Raji (cell line): Measurements from ENCODE around the gene DCAF12.

Source experiments
- POLR2A ChIP-seq: IDR thresholded peaks from 2 replicates; pipeline ENCODE4 v1.6.1; 2011; ENCODE audit warnings: low read depth, low read length, control low read depth; ENCODE audit not compliant: insufficient read depth

The DCAF12 gene

GRCh38 chr9:34093578-34093977, 32.9 kb downstream of the DCAF12 start:
- TF ChIP-seq POLR2A: no peak

DNA sequence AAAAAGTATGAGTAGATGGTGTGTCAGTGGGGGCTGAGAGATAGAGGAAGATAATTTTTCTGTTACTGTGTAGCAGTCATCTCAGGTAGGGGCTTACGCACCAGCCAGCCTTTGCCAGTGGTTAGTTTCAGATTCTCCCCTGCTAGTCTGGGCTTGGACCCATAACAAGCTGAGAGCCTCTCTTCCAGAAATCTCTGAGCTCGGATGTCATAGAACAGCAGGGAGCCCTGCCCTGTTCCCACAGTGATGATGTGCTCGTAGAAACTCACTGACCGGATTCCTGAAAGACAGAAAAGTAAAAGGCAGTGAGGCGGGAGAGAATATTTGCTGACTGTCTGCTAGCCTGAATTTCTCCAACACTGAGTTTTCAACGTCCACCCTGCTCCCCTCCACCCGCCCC, 37.2 kb downstream of the DCAF12 start:
- no peak for TF ChIP-seq POLR2A

GRCh38 chr9:34087370-34087769, 39.1 kb downstream of the DCAF12 start:
- TF ChIP-seq POLR2A: no peak

DNA sequence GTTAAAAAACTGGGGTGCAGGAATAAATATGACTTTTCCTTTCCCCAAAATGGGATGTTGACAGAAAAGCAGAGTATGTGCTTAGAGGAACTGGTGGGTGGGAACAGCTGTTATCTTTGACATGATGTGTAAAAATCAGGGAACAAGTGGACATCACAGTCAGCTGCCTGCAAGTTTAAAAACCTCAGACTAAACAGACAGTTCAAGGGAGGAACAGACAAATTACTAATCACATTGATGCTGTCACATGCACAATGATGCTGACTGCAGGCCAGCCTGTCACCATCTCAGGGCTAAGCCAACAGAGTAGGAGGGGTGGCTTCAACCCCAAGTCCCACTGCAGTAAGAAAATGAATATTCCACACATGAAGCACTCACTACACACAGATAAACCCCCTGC, 39.6 kb downstream of the DCAF12 start:
- TF ChIP-seq POLR2A: no peak

DNA sequence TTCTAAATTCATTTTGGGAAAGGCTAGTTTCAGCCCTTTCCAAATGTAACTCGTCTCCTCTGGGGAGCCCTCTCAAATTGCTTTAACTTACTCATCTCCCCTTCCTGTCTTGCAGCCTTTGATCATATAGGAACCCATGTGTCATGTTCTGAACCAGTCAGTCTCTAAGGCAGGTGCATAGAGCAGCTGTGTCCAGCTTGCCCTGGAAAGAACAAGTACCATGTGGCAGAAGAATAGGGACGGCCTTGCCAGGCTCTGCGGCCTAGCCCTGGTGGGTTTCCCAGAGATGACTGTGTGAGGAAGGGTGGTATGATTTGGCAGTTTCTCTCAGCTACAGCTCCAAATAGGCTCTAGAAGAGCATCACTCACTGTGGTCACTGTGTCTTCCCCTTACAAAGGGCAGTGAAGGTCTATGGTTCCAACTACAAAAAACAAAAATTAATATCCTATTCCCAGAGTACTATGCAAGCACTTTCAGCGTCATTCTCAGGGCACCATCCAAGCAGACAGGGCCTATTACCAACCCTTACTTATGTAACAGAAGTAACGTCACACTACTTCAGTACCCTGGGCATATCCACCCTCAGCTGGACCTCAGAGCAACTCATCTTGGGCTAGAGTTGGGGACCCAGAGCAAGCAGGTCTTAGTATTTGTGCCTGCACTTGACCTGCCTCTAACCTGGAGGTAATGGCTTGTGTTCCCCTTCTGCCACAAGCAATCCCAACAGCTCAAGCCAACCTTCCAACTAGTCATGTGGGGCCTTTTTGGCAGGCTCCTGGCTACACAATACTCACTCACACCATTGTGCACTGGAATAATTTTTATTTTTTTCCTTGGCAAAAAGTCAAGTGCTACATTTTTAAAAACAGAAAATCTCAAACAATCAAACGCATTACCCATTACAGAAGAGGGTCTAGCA, 40.7 kb downstream of the DCAF12 start:
- TF ChIP-seq POLR2A: no peak

DNA sequence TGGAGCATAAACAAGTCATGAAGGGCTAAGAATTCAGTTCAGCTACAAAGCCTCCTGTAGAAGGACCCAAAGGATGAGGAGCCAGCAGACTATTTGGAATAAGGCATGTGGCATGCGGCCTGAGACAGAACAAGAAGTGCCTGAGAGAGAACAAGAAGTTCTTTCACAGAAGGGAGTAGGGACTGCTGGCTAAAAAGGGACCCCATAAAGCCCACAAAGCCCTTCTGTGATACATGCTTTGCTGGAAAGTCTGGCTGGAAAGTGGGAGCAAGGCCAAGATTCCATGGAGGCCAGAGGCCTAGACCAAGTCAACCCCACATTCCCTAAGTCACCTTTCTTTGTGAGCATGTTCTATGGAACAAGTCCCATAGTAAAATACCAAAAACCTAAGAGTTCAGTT, 41.9 kb downstream of the DCAF12 start:
- TF ChIP-seq POLR2A: no peak

DNA sequence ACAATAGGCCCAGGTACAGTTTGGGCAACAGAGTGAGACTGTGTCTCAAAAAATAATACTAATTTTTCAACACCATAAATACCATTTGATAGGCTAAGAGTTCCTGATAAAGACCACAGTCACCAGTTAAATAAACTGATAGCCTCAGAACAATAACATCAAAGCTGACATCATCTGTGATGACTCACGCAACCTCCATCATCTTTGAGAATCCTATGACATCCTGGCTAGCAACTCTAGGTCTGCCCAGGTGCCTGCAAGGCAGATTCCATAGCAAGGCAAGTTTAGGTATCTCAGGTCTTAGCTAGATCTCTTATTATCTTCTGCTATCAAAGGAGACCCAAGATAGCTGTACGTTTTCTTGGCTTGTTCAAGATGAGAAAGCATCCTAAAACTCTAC, 47.3 kb downstream of the DCAF12 start:
- TF ChIP-seq POLR2A: no peak

- TF ChIP-seq POLR2A: no peak
These were observed 53.5 kb downstream of the DCAF12 start for GRCh38 chr9:34072868-34073590.

DNA sequence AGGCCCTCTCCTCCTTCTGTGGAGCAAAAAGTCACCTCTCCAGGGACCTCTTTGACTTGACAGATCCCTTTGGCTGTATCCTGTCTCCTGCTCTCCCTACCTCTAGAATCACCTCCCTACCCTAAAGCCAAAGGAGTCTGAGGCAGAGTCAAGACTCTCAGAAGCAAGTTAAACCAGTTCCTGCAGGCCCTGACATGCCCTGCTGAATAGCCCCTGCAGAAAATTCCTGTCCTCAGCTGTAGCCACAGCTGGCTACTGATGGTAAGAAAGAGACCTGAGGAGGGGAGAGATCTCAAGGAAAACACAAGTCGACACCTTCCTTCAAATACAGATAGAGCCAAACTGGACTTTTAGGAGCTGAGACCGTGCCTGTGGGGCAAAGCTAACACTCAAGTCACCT, 54.1 kb downstream of the DCAF12 start:
- TF ChIP-seq POLR2A: no peak

DNA sequence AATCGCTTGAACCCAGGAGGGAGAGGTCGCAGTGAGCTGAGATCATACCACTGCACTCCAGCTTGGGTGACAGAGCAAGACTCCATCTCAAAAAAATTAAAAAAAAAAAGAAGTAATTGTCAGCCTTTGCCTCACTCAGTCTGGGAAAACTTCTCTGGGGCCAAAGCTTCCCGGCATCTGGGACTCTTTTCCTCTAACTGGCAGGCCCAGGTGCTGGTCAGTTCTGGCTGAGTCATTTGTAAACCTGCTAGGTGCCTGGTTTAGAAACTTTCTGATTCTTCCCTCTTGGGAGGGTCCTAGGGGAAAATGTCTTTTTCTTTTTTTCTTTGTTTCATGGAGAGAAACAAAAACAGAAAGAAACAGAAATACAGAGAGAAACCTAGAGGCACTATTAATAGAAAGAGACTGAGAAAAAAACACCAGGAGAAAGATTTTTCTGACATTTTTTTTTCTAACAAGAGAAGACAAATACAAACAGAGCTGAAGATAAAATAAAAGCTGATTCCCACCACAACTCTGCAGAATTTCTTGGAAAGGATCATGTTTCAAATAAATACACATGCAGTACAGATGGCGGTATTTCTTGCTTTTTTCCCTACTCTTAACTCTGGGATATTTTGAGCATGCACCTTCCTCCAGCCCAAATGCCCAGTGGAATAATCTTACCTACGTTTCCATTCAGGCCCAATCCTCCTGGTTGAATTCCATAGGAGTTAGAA, 55.7 kb downstream of the DCAF12 start:
- TF ChIP-seq POLR2A: no peak

DNA sequence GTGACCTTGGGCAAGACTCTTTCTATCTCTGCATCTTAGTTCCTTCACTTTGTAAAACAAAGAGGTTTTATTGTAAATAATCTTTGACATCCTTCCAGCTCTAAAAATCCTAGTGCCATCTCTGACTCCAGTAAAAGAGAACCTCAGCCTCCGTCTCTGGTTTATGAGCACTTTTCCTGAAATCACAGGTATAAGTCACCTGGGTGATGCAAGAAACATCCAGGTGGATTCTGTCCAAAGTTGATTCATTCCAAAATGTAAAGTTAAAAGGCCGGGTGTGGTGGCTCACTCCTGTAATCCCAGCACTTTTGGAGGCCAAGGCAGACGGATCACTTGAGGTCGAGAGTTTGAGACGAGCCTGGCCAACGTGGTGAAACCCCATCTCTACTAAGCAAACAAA, 56.7 kb downstream of the DCAF12 start:
- no peak for TF ChIP-seq POLR2A

GRCh38 chr9:34065541-34065940, 61.0 kb downstream of the DCAF12 start:
- TF ChIP-seq POLR2A: no peak

GRCh38 chr9:34059954-34060353, 66.5 kb downstream of the DCAF12 start:
- no peak for TF ChIP-seq POLR2A

DNA sequence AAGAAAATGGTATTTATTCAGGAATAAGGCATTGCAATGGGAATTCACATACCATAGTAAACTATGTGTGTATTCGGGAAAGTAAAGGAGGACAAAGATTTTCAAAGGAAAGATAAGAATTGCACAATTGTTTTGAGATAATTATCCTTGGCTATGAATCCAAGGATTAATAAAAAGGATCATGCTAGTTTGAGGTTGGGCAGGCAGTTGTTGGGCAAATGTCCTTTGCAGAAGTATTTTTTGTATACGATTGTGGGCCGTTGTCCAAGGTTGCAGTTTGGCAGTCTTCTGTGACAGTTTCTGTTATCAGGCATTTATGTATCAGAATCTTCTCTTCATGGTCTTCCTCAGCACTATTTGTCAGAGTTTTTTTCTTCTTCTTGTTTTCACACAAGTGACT, 67.2 kb downstream of the DCAF12 start:
- no peak for TF ChIP-seq POLR2A

GRCh38 chr9:34049630-34050384, 76.7 kb downstream of the DCAF12 start:
- TF ChIP-seq POLR2A: no peak
